WERI-Rb-1 (cell line): ENCODE data around the gene REN.
A peak's percentile ranks its signal among the peaks of the same experiment; 100 is the strongest.

ENCODE experiments used
- DNase-seq: peaks from one replicate; pipeline ENCODE4 v3.0.0-alpha.2; 2020
- H3K27ac ChIP-seq: fragments of 250-450 bp; sonication (Bioruptor Pico); 2 replicates; pipeline ENCODE4 v1.5.1; 2020; ENCODE audit warnings: mild to moderate bottlenecking, moderate library complexity
- H3K27me3 ChIP-seq: fragments of 250-450 bp; sonication (Bioruptor Pico); 2 replicates; pipeline ENCODE4 v1.5.1; 2021; ENCODE audit warnings: mild to moderate bottlenecking, low read depth, moderate library complexity; ENCODE audit not compliant: insufficient read depth, severe bottlenecking
- H3K36me3 ChIP-seq: fragments of 250-450 bp; sonication (Bioruptor Pico); 2 replicates; pipeline ENCODE4 v1.5.1; 2020; ENCODE audit warnings: mild to moderate bottlenecking, moderate library complexity
- H3K4me3 ChIP-seq: 2 replicates; pipeline ENCODE4 v1.5.1; 2011; ENCODE audit warnings: low read depth, mild to moderate bottlenecking, control low read depth, low read length
- H3K9me3 ChIP-seq: fragments of 250-450 bp; sonication (Bioruptor Pico); 2 replicates; pipeline ENCODE4 v1.5.1; 2021; ENCODE audit warnings: mild to moderate bottlenecking, moderate library complexity; ENCODE audit not compliant: severe bottlenecking
- TF ChIP-seq, protein P1 (sequence below): IDR thresholded peaks from 2 replicates; pipeline ENCODE4 v1.5.1; 2011; ENCODE audit warnings: low read depth, mild to moderate bottlenecking, control low read depth, inconsistent platforms, low read length

REN gene

DNA sequence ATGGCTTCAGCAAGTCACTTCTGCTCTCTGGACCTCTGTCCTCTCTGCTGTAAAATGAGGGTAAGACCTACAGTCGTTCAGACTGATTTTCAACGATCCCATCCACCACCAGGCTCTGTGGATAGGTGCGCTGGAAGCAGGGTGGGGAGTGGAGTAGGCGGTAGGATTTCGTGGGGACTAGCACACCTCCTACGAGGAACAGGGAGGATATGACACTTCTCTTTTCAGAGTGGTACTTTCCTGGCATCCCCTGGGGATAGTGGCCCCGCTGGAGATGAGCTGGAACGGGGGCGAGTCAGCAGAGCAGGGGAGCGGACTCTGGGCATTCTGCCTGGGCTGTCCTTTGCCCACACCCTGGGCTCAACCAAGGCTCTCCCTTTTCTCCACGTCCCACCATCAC lies 32.0 kb downstream of the REN start:
- Histone ChIP-seq H3K36me3 (peaks cover 62% of the 10 kb centered on the region), H3K9me3 (no peaks in the 10 kb centered on the region), H3K27ac (no peak overlapping the region), H3K4me3 (no peak overlapping the region), H3K27me3 (no peaks in the 10 kb centered on the region)
- DNase-seq = no peak
- TF ChIP-seq, protein P1, sequence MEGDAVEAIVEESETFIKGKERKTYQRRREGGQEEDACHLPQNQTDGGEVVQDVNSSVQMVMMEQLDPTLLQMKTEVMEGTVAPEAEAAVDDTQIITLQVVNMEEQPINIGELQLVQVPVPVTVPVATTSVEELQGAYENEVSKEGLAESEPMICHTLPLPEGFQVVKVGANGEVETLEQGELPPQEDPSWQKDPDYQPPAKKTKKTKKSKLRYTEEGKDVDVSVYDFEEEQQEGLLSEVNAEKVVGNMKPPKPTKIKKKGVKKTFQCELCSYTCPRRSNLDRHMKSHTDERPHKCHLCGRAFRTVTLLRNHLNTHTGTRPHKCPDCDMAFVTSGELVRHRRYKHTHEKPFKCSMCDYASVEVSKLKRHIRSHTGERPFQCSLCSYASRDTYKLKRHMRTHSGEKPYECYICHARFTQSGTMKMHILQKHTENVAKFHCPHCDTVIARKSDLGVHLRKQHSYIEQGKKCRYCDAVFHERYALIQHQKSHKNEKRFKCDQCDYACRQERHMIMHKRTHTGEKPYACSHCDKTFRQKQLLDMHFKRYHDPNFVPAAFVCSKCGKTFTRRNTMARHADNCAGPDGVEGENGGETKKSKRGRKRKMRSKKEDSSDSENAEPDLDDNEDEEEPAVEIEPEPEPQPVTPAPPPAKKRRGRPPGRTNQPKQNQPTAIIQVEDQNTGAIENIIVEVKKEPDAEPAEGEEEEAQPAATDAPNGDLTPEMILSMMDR = no peak

DNA sequence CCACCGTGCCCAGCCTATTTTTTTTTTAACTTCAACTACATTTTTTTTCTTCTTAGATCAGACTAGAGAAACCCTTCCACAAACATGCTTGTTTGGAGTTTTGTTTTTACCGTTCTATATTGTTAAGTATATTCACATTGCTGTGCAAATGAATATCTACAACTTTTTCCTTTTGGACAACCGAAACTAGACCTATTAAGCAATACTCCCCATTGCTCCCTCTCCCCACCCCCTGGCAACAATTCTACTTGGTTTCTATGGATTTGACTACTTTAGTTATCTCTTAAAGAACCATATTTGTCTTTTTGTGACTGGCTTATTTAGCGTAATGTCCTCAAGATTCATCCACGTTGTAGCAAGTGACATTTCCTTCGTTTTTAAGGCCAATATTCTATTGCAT lies 33.4 kb downstream of the REN start:
- no peaks in the 10 kb centered on the region for H3K27me3 ChIP-seq
- H3K36me3 ChIP-seq = peaks cover 48% of the 10 kb centered on the region
- no peaks in the 10 kb centered on the region for H3K9me3 ChIP-seq
- TF ChIP-seq, protein P1 = no peak
- no peak for DNase-seq
- H3K4me3 ChIP-seq = no peak overlapping the region
- no peak overlapping the region for H3K27ac ChIP-seq

GRCh38 chr1:204131978-204132377 lies 34.2 kb downstream of the REN start:
- H3K9me3 ChIP-seq = no peaks in the 10 kb centered on the region
- H3K27ac ChIP-seq = no peak overlapping the region
- DNase-seq = no peak
- H3K36me3 ChIP-seq = peaks cover 41% of the 10 kb centered on the region
- H3K27me3 ChIP-seq = no peaks in the 10 kb centered on the region
- no peak overlapping the region for H3K4me3 ChIP-seq
- TF ChIP-seq, protein P1 = no peak

DNA sequence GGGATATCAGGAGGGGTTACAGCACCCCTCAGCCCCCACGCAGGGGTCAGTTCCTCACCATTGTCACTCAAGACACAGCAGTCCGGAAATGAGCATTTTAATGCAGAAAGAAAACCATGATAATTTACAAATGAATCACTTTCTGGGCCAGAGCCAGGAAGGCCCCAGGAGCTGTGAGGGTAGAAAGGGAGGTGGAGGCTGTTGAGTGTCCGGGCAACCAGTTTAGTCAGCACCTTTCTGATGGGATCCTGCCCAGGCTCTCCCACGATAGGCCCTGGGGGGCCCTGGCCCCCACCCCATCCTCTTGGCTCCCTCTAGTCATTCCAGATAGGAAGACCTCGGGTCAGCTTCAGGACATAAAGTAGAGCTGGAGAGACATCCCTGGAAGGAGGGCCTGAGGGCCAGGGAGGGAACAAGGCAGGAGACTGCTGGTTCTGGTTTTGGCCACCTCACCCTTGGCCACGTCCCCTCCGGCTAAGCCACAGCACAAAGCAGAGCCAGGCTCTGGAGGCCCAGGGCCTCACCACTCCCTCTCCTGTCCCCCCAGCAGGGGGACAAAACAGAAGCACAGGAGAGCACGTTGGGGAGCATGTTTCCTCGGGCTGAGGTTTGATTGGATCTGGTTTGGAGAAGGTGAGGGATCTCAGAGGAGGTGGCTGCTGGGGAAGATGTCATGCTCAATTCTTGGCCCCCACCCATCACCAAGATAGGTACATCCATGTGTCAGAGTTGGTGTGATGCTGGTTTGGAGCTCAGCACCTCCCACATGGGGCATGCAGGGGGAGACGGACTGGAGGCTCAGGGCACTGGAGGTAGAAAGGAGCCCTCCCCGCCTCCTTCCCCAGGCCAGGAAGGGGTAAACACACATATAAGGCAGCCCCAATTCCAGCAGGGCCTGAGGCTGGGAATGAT lies 34.9 kb downstream of the REN start:
- H3K27me3 ChIP-seq = no peaks in the 10 kb centered on the region
- no peak for DNase-seq
- H3K27ac ChIP-seq = no peak overlapping the region
- TF ChIP-seq, protein P1 = peak; percentile 26; the same call in 1 of the 2 replicates
- H3K36me3 ChIP-seq = peaks cover 37% of the 10 kb centered on the region
- no peaks in the 10 kb centered on the region for H3K9me3 ChIP-seq
- H3K4me3 ChIP-seq = no peak overlapping the region

DNA sequence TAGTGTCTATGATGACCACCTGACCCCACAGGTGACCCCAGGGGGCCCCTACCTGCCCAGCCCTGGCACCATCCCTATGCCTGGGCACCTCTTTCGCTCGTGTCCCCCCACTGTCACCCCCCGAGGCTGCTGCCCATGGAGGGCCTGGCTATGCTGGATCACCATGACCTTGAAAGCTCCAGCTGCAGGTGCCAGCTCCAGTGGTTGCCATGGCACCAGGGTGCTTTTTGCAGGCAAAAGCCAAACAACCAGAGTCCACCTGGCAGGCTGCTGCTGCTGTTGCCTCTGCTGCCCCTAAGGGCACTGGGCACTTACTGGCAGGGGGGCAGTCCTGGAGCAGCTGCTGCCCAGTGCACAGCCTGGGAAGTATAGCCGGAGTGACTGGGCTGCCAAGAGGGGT lies 36.0 kb downstream of the REN start:
- TF ChIP-seq, protein P1 = no peak
- Histone ChIP-seq H3K9me3 (no peaks in the 10 kb centered on the region), H3K27me3 (no peaks in the 10 kb centered on the region), H3K36me3 (peaks cover 27% of the 10 kb centered on the region), H3K27ac (no peak overlapping the region), H3K4me3 (no peak overlapping the region)
- no peak for DNase-seq
